Measurements from ENCODE around the gene HIGD2A.

HIGD2A gene

GRCh38 chr5:176418251-176418650 is 29.7 kb downstream of the HIGD2A start:
- DNase-seq = no peak

- DNase-seq = no peak
These were observed 31.5 kb downstream of the HIGD2A start for GRCh38 chr5:176420086-176420485.

- no peak for DNase-seq
These were observed 32.5 kb downstream of the HIGD2A start for GRCh38 chr5:176420972-176421544.

GRCh38 chr5:176424181-176424580 is 35.6 kb downstream of the HIGD2A start:
- no peak for DNase-seq

- DNase-seq = no peak
These were observed 36.6 kb downstream of the HIGD2A start for GRCh38 chr5:176425138-176425537.

- DNase-seq = no peak
These were observed 37.2 kb downstream of the HIGD2A start for GRCh38 chr5:176425791-176426190.

- DNase-seq = no peak
These were observed 38.3 kb downstream of the HIGD2A start for GRCh38 chr5:176426876-176427275.

- DNase-seq = no peak
These were observed 39.4 kb downstream of the HIGD2A start for GRCh38 chr5:176427971-176428370.

- no peak for DNase-seq
These were observed 41.4 kb downstream of the HIGD2A start for GRCh38 chr5:176429972-176430371.

GRCh38 chr5:176432707-176433106 is 44.2 kb downstream of the HIGD2A start:
- no peak for DNase-seq

GRCh38 chr5:176436656-176437055 is 48.1 kb downstream of the HIGD2A start:
- DNase-seq = no peak

GRCh38 chr5:176438959-176439757 is 50.6 kb downstream of the HIGD2A start:
- no peak for DNase-seq

All from 8988T (cell line).